ENCODE measurements around the gene TNPO1. TPM values are rescaled to one million over a fixed set of nuclear protein-coding genes. Genes with fewer than 3 reads are reported as not detected.
A peak's percentile ranks its signal among the peaks of the same experiment; 100 is the strongest.

TNPO1 gene
- total and polyA plus RNA-seq, 2 of the 13 experiments (the other 11 are each of a cell fraction or from before 2014, with no cell fraction given) = 26.7 to 123 TPM

DNA sequence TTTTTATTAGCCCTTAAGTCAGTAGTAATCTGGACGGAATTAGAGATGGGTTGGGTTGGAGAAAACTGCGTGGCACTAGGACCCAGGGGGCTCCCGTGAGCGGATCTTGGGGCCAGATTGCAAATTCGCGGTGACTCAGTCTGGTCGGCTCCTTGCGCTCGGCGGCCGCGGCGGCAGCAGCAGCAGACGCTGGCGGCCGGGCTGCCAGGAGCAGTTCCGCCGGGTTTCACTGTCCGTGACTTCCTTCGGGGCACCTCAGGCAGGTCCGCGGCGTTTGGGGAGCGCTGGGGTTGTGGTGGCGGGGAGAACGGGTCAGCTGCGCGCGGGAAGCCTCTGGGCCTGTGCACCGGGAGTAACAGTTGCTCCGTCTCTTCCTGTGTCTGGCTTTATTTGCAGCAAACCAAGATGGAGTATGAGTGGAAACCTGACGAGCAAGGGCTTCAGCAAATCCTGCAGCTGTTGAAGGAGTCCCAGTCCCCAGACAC, 31.6 kb downstream of the TNPO1 start (continued):
- TF ChIP-seq, protein P1, sequence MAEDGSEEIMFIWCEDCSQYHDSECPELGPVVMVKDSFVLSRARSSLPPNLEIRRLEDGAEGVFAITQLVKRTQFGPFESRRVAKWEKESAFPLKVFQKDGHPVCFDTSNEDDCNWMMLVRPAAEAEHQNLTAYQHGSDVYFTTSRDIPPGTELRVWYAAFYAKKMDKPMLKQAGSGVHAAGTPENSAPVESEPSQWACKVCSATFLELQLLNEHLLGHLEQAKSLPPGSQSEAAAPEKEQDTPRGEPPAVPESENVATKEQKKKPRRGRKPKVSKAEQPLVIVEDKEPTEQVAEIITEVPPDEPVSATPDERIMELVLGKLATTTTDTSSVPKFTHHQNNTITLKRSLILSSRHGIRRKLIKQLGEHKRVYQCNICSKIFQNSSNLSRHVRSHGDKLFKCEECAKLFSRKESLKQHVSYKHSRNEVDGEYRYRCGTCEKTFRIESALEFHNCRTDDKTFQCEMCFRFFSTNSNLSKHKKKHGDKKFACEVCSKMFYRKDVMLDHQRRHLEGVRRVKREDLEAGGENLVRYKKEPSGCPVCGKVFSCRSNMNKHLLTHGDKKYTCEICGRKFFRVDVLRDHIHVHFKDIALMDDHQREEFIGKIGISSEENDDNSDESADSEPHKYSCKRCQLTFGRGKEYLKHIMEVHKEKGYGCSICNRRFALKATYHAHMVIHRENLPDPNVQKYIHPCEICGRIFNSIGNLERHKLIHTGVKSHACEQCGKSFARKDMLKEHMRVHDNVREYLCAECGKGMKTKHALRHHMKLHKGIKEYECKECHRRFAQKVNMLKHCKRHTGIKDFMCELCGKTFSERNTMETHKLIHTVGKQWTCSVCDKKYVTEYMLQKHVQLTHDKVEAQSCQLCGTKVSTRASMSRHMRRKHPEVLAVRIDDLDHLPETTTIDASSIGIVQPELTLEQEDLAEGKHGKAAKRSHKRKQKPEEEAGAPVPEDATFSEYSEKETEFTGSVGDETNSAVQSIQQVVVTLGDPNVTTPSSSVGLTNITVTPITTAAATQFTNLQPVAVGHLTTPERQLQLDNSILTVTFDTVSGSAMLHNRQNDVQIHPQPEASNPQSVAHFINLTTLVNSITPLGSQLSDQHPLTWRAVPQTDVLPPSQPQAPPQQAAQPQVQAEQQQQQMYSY (CRISPR knock-in tag; IDR thresholded peaks at IDR 0.05) = no peak
- no peak for TF ChIP-seq ZNF235 (CRISPR knock-in tag; IDR thresholded peaks at IDR 0.05; ENCODE audit: borderline replicate concordance)
- TF ChIP-seq, protein P2, sequence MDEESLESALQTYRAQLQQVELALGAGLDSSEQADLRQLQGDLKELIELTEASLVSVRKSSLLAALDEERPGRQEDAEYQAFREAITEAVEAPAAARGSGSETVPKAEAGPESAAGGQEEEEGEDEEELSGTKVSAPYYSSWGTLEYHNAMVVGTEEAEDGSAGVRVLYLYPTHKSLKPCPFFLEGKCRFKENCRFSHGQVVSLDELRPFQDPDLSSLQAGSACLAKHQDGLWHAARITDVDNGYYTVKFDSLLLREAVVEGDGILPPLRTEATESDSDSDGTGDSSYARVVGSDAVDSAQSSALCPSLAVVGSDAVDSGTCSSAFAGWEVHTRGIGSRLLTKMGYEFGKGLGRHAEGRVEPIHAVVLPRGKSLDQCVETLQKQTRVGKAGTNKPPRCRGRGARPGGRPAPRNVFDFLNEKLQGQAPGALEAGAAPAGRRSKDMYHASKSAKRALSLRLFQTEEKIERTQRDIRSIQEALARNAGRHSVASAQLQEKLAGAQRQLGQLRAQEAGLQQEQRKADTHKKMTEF (CRISPR knock-in tag; IDR thresholded peaks at IDR 0.05) = peak; percentile 80
- TF ChIP-seq ZNF589 (CRISPR knock-in tag; conservative IDR thresholded peaks at IDR 0.05) = no peak
- peak; percentile 67; the same call in 1 of the 2 replicates for TF ChIP-seq MTF1 (CRISPR knock-in tag; IDR thresholded peaks at IDR 0.05)
- TF ChIP-seq, protein P3, sequence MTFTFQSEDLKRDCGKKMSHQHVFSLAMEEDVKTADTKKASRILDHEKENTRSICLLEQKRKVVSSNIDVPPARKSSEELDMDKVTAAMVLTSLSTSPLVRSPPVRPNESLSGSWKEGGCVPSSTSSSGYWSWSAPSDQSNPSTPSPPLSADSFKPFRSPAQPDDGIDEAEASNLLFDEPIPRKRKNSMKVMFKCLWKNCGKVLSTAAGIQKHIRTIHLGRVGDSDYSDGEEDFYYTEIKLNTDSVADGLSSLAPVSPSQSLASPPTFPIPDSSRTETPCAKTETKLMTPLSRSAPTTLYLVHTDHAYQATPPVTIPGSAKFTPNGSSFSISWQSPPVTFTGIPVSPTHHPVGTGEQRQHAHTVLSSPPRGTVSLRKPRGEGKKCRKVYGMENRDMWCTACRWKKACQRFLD (CRISPR knock-in tag; IDR thresholded peaks at IDR 0.05; ENCODE audit: borderline replicate concordance) = no peak
- no peak for TF ChIP-seq GABPA (IDR thresholded peaks at IDR 0.05; ENCODE audit: low read depth, low read length)
- peak; percentile 49 for TF ChIP-seq GABPA (CRISPR knock-in tag; IDR thresholded peaks at IDR 0.05; ENCODE audit: low read depth)
- peak; percentile 26; the same call in 1 of the 2 replicates for TF ChIP-seq ZNF263 (CRISPR knock-in tag; IDR thresholded peaks at IDR 0.05)
- no peak for TF ChIP-seq SMC3 (IDR thresholded peaks at IDR 0.05; ENCODE audit: low read length)
- TF ChIP-seq HNRNPUL1 (IDR thresholded peaks at IDR 0.05; ENCODE audit: low read depth, low read length) = no peak
- TF ChIP-seq CREB1 (IDR thresholded peaks at IDR 0.05) = no peak
- no peak for TF ChIP-seq CREB1 (CRISPR knock-in tag; IDR thresholded peaks at IDR 0.05)
- TF ChIP-seq HOXA5 (CRISPR knock-in tag; IDR thresholded peaks at IDR 0.05) = 0 out of 2 replicates have a peak, but pooled peaks have one; percentile 68
- TF ChIP-seq FOXM1 (CRISPR knock-in tag; IDR thresholded peaks at IDR 0.05) = no peak
- no peak for TF ChIP-seq NFE2L2 (IDR thresholded peaks at IDR 0.05; ENCODE audit: low read length)
- TF ChIP-seq, protein P4, sequence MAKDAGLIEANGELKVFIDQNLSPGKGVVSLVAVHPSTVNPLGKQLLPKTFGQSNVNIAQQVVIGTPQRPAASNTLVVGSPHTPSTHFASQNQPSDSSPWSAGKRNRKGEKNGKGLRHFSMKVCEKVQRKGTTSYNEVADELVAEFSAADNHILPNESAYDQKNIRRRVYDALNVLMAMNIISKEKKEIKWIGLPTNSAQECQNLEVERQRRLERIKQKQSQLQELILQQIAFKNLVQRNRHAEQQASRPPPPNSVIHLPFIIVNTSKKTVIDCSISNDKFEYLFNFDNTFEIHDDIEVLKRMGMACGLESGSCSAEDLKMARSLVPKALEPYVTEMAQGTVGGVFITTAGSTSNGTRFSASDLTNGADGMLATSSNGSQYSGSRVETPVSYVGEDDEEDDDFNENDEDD (CRISPR knock-in tag; IDR thresholded peaks at IDR 0.05; ENCODE audit: borderline replicate concordance) = no peak
- TF ChIP-seq MTF2 (CRISPR knock-in tag; IDR thresholded peaks at IDR 0.05; ENCODE audit: borderline replicate concordance) = no peak
- peak; percentile 35 for TF ChIP-seq GATAD1 (CRISPR knock-in tag; IDR thresholded peaks at IDR 0.05)
- no peak for TF ChIP-seq HMG20A (CRISPR knock-in tag; IDR thresholded peaks at IDR 0.05; ENCODE audit: borderline replicate concordance)
- no peak for TF ChIP-seq TCF12 (IDR thresholded peaks at IDR 0.05)
- TF ChIP-seq TCF12 (CRISPR knock-in tag; IDR thresholded peaks at IDR 0.05) = no peak
- no peak for TF ChIP-seq HCFC1 (IDR thresholded peaks at IDR 0.05; ENCODE audit: low read depth, low read length)
- TF ChIP-seq ADNP (CRISPR knock-in tag; IDR thresholded peaks at IDR 0.05) = no peak
- peak; percentile 55; the same call in 1 of the 2 replicates for TF ChIP-seq HNF4G (IDR thresholded peaks at IDR 0.05; ENCODE audit: borderline replicate concordance, low read depth, low read length)
- no peak for TF ChIP-seq HNF4G (CRISPR knock-in tag; IDR thresholded peaks at IDR 0.05; ENCODE audit: borderline replicate concordance, low read depth)
- peak; percentile 93 for TF ChIP-seq ZFX (CRISPR knock-in tag; IDR thresholded peaks at IDR 0.05; ENCODE audit: low read depth)
